HG02852 (cell line): ENCODE data around the gene KIF1C.

Source experiments
- ATAC-seq: cut with Tn5 transposase; IDR thresholded peaks from one replicate; pipeline ENCODE4 v1.9.1; 2021; ENCODE audit warnings: mild to moderate bottlenecking, moderate library complexity; ENCODE audit not compliant: unreplicated experiment

The KIF1C gene

DNA sequence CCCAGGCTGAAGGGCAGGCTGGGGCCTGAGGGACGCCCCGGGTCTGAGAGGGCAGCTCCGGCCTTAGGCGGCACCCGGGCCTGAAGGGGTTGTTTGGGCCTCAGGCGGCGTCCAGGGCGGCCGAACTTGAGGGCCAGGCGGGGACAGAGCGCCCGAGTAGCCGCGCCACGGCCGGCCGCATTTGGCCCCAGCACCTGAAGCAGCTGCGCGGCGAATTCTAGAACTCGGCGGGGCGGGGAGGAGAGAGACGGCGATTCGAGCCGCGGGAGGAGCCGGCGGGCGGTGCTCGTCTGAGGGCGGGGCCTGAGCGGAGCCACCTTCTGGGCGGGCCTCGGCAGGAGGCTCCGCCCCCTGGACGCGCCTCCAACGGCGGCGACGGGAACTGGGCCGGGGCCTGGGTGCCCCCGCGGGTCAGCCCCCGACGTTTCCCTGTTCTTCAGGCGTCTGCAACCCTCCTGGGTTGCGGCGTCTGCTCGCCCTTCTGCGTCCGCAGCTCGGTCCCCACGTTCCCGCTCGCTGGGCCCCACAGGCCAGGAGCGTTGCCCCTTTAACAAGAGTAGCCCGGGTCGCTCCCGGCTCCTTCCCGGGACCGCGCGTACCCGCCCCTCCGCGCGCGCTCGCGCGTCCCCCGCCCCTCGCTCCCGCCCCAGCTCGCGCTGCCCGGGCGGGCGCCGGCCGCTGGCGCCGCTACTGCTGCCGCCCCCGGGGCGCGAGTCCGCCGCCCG lies at the start of gene KIF1C, which contains the start of gene INCA1:
Gene KIF1C (plus strand): TSS at position 649 of the 725 bp plus-strand sequence. CDS start 2,297 bp downstream, outside the sequence.
Gene INCA1 (minus strand): TSS at position 221 of the 725 bp plus-strand sequence. CDS start 3,085 bp downstream, outside the sequence.
- ATAC-seq, result peak; percentile 76

DNA sequence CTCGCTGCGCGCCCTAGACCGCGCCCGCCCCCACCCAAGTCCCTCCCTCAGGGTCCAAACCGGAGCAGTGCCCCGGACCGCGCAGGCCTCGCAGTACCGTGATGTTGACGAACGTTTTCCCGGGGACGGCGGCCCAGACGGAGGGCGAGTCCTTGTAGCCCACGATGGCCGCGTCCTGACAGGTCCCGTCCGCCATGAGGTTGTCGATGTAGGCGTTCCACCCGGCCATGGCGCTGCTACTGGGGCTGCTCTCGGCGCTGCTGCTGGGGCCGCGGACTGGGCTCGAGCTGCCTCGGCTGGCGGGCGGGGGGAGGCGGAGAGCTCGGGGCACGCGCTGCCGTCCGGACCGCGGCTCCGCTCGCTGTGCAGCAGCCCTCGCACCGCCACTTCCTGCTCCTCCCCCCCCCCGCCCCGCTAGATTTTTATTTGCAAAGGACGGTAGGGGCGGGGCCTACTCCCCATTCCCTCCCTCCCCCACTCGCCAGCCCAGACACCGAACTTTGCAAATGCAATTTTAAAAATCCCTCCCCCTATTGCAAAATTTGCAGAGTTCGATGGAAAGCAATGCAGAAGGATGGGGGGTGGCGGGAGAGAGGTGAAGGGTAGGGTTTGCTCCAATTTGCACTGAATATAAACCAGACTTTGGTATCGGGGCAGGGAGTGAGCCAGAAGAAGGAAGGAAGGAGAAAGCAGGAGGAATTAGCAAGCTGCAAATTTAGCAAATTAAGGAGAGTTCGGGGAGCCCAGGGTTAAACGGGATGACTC lies 49.4 kb upstream of the KIF1C start, which contains the start of gene PFN1:
Gene PFN1 (minus strand): TSS at position 365 of the 765 bp plus-strand sequence. CDS start 136 bp downstream, at position 229.
- peak; percentile 16 for ATAC-seq

DNA sequence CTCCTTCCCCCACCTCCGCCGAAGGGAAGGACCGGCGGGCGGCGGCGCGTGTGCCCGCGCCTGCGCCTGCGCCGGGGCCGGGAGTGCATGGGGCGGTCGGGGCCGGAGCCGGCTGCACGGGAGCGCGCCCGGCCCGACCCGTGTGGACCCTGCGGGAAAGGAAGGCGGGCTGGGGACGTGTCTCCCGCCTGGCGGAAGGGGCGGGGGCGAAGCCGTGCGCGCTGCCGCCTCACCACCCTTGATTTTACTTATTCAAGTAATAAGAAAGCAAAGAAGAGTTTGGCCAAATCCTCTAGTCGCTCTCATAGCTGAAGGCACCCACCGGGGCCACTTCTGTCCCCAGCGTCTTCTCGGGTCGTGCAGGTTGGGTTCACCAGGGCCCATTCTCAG lies 48.8 kb upstream of the KIF1C start:
- ATAC-seq, result peak; percentile 33

DNA sequence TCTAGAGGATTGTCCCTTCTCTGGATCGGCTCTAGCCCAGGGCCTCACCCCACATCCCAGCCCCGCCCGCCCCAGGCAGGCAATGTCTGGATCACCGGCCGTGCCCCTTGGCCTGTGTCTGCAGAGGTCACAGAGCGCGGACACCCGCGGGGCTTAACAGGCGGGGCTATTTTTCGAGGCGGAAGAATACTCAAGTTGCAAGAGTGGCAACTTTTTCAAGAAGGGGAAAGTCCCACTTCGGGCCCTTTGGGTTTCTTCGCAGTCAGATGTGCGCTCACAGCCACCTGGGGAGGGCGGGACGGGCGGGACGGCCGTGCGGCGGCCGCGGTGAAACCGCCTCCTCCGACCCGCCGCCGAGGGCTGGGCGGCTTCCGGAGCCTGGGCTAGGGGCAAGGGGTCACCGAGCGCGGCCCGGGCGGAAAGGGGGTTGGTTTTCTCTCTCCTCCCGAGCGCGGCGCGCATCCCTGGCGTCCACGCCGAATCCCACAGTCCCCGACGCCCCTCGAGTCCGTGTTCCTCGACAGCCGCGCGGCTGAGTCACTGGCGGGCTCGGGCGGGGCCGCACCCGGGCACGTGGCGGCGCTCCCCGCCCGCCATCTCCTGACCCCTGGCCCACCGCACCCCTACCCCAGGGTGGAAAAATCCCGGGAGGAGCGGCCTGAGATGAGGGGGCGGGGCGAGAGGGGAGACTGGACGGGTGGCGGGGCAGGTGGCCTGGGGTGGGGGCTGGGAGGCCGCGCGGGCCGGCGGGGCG lies 48.3 kb upstream of the KIF1C start:
- peak; percentile 30 for ATAC-seq

DNA sequence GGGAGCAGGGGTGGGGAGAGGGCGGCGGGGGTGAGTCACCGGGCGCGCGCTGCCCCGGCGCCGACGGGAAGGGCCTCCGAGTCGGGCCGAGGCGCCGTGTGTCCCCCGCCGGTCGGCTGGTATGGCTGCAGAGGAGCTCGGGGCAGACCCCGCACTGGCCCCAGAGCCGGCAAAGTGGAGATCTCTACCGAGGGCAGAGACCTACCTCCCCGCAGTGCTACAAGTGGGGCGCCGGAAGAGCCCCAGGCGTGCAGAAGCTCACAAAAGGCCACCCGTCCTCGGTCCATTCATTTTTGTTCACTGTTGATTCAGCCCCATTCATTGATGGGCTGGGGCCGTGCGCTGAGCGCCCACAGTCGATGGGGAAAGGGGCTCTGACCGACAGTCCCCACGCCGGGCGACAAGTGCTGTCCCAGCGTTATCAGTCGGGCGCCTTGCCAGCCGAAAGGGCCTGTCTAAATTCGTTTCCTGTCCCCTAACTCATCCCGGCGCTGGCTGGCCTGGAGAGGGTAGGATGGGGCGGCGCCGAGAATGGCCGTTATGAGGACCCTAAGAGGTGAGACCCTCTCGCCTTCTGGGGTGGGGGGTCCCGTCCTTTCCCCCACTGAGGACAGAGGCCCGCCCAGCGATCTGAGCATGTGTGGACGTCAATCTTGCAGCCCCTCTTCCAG lies 47.5 kb upstream of the KIF1C start:
- peak; percentile 3 for ATAC-seq

DNA sequence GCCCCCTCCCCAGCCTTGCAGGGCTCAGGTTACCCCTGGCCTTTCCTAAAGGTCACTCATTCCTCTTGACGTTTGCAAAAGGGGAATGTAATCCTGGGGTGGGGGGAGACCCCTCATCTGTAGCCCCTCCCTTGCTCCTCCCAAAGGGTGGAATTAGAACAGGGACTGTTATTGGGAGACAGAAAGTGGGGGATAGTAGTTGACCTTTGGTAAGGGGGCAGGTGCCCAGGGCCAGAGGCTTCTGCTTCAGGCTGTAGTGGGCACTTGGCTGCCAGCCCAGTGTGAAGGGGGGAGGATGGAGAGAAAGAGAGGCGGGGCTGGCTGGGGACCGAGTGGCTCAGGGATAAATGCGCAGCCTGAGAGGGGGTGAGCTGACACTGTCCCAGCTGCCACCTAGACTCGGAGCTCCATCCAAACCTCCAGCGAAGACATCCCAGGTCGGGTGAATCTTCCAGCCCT lies 47.0 kb upstream of the KIF1C start, which contains the start of gene ENO3:
Gene ENO3 (plus strand): TSS at position 374 of the 459 bp plus-strand sequence. CDS start 711 bp downstream, outside the sequence.
- ATAC-seq, result no peak

- ATAC-seq, result no peak
These were observed 46.3 kb upstream of the KIF1C start for GRCh38 chr17:4951486-4951885.

- ATAC-seq, result no peak
These were observed 44.2 kb upstream of the KIF1C start for GRCh38 chr17:4953451-4953961.

DNA sequence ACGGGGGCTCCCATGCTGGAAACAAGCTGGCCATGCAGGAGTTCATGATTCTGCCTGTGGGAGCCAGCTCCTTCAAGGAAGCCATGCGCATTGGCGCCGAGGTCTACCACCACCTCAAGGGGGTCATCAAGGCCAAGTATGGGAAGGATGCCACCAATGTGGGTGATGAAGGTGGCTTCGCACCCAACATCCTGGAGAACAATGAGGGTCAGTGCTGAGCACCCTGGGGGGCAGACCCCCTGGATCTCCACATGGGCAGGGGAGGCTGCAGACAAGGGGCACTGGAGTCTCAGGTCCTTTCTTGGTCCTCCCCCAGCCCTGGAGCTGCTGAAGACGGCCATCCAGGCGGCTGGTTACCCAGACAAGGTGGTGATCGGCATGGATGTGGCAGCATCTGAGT lies 42.7 kb upstream of the KIF1C start:
- no peak for ATAC-seq

- ATAC-seq, result no peak
These were observed 41.2 kb upstream of the KIF1C start for GRCh38 chr17:4956493-4957061.

DNA sequence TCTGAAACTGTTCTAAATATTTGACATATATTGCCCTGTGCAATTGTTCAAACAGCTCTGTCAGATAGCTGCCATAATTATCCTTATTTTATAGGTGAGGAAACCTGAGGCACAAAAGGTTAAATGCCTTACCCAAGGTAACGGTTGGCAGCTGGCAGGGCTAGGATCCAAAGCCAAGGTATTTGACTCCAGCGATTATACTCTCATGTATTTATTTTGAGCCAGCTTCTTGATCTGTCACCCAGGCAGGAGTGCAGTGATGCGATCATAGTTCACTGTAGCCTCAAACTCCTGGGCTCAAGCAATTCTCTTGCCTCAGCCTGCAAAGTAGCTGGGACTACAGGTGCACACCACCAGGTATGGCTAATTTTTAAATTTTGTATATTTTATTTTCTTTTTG lies 39.6 kb upstream of the KIF1C start:
- no peak for ATAC-seq

- ATAC-seq, result no peak
These were observed 38.3 kb upstream of the KIF1C start for GRCh38 chr17:4959261-4959965.

- no peak for ATAC-seq
These were observed 37.3 kb upstream of the KIF1C start for GRCh38 chr17:4960279-4960922.

- ATAC-seq, result no peak
These were observed 32.3 kb upstream of the KIF1C start for GRCh38 chr17:4965311-4965986.

DNA sequence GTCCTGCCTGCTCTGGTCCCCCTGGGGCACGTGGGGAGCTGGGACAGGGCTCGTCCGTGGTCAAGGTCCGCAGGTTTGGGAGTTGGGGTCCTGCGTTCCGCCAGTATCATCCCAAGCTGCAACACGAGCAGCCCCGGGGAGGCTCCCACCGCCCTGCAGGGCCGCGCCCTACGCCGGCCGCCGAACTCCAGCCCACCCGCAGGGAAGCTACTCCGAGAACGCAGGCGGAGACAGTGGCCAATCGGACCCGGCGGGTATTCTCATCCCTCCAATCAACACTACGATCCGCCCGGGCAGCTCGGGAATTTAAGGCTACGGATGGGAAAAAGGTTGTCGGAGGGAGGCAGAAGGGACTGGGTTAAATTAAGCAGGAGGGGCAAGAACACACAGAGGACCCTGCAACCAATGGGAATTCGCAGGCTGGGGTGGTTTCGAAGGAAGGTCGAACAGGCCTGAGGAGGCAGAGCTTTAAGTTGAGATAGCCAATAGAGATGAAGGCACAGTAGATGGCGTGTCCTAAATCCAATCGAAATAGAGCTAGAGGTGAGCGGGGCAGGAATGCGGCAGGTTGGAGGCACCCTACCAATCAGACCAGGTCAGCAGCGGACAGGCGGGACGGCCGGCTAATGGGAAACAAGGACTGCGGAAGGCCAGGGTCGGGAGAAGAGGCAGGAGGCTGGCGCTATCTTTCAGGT lies 30.8 kb upstream of the KIF1C start:
- ATAC-seq, result peak; percentile 82

GRCh38 chr17:4967539-4968485 lies 29.9 kb upstream of the KIF1C start, which contains the start of gene SPAG7:
TSS of gene SPAG7 (minus strand) at chr17:4967817. CDS start at chr17:4967804, 13 bp downstream.
- ATAC-seq, result peak; percentile 59
